ENCODE data around the gene SNX15.
"Not testable (repeated sequence)": the region's sequence is repeated elsewhere in the genome, so short reads cannot be mapped to it uniquely, and the experiment has no call there.

The SNX15 gene, protein sequence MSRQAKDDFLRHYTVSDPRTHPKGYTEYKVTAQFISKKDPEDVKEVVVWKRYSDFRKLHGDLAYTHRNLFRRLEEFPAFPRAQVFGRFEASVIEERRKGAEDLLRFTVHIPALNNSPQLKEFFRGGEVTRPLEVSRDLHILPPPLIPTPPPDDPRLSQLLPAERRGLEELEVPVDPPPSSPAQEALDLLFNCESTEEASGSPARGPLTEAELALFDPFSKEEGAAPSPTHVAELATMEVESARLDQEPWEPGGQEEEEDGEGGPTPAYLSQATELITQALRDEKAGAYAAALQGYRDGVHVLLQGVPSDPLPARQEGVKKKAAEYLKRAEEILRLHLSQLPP

DNA sequence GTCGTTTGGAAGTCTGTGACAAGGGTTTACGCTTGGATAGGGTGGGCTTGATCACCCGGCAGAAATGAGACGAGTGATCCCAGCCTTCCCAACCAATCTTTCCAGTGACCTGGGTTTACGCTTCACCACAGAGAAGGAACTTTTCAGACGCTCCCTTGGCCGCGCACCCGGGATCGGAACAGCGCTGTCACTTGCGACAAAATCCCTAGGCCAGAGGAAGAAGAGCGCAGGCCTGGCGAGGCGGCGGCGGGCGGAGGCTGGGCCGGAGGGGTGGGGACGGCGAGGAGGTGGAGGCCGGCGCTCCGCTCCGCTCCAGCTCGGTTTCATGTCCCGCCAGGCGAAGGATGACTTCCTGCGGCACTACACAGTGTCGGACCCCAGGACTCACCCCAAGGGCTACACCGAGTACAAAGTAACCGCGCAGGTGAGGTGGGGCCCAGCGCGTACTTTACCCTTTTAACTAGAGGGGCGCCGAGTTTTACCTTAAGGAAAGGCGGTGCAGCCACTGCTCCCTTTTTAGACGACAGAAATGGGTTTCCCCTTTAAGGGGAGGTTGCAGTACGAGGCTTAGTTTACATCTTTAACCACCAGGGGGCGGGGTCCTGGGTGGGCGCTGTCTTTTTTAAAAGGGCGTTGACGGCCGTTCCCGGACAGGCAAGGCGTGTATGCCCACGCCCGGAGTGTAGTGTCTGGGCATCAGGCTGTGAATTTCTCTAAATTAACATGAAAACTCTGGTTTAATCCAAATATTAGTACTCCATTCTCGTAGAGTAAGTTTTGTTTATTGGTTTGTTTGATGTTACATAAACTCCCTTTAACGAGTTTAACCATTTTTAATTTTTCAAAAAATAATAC lies at the start of gene SNX15:
Gene SNX15, plus strand, starts transcription at position 227 of the 855 bp plus-strand sequence. Its CDS starts 99 bp downstream, at position 326.
- peak; percentile 94 for DNase-seq (ENCODE audit: low spot score)

DNA sequence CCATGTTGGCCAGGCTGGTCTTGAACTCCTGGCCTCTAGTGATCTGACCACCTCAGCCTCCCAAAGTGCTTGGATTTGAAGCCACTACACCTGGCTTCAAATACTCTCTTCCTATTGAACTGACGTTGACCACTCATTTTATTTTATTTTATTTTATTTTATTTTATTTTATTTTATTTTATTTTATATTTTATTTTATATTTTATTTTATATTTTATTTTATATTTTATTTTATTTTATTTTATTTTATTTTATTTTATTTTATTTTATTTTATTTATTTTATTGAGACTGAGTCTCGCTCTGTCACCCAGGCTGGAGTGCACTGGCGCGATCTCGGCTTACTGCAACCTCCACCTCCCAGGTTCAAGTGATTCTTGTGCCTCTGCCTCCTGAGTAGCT lies 43.9 kb upstream of the SNX15 start:
- not testable (repeated sequence) for DNase-seq (ENCODE audit: low spot score)

DNA sequence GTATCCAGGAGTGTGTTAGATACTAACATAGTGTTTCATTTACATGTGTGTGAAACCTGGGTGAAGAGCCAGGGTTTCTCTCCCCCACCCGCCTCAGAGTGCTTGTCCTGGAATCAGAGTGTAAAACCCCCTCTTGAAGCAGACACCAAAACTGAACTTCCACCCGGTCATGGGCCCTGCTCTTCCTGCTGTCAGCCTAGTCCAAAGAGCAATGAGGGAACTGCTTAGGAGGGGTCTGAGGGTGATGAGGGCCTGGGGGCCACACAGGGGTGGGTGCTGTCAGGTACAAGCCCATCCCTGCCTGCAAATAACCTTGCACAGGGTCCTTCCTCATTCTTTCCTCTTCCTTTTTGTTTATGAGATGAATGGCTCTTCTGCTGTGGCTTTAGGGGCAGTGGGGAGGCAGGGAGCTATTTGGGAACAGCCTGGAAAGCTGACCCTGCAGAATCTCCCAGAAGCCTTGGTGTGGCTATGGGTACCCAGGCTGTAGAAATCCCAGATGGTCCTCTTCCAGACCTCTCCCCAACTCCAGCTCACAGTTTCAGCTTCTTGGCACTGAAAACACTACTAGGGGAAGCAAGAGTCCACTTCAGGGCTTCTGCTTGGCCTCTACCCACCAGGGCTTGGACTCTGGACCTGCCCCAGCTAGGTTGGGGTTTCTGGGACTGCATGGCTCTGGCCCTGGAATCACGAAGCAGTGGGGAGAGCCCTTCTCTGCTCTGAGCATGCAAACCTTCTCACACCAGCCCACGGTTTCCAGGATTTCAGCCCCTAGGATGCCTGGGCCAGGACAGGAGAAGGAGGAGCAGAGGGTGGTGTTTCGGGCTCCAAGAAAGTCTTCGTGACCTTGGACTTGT lies 39.0 kb upstream of the SNX15 start:
- no peak for DNase-seq (ENCODE audit: low spot score)

DNA sequence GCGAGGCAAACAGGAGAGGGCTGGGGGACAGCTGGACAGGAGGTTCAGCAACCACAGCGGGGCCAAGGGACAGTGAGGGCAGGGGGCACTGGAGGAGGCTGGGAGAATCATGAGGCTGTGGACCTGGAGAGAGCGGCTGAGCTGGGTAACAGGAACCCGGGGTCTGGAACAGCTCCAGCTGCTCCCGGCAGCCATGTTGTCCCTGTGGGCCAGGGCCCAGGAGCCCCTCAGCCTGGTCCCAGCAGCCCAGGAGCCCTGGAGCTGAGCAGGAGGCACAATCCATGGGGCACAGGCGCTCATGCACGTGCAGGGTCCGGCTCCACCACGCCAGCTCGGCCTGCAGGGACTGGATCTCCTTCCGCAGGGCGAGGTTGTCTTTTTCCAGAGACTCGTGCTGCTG lies 37.8 kb upstream of the SNX15 start:
- DNase-seq (ENCODE audit: low spot score) = no peak

DNA sequence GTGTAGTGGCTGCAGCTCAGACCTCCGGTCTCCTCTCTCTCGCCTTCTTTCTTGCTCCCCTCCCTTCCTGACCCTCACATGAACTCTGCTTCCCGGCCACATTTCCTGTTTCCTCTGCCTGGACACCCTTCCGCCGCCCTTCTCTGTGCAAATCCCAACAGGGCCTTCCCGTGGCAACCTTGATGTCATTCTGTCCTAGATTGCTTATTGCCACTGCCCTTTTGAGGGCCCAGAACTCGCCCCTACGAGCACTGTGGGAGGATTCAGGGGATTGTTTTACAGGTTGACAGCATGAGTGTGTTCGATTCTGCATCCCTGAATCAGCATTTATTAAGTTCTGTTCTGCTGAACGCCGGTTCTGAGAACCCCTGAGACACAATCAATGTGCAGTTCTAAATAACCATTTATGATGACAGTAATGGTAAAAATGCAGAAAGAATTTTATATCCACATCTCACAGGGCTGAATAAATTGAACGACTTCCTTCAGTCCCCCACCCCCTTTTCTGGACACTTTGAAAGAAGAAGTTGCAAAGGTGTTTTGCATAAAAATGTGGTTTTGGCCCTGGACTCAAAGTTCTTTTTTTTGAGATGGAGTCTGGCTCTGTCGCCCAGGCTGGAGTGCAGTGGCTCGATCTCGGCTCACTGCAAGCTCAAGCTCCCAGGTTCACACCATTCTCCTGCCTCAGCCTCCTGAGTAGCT lies 36.9 kb upstream of the SNX15 start:
- peak; percentile 25 for DNase-seq (ENCODE audit: low spot score)

DNA sequence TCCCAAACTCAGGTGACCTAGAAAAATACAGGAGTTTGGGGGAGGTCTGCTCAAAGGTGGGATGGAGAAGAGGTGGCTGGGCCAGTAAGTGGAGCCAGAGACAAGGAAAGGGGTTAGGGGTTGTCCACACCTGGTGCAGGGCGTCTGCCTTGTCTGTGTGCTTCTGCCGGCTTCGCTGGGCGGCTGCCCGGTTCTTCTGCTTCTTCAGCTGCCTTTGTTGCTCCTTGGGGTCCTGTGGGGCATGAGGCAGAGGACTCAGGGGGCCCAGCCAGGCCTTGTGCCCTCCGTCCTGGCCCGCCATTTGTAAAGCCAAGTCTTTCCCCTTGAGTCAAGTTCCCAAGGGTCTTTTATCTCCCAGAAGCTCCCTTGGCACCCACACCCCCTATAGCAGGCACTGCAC lies 32.9 kb upstream of the SNX15 start:
- no peak for DNase-seq (ENCODE audit: low spot score)

DNA sequence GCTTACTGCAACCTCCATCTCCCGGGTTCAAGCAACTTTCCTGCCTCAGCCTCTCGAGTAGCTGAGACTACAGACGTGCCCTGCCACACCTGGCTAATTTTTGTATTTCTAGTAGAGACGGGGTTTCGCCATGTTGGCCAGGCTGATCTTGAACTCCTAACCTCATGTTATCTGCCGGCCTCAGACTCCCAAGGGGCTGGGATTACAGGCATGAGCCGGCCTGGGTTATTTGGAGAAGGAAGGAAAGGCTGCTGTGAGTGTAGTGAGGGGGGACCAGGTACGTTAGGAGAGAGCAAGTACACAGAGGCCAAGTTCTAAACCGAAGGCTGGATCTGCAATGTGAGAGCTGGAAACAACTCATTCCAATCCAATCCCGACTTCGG lies 30.9 kb upstream of the SNX15 start:
- DNase-seq (ENCODE audit: low spot score) = no peak

DNA sequence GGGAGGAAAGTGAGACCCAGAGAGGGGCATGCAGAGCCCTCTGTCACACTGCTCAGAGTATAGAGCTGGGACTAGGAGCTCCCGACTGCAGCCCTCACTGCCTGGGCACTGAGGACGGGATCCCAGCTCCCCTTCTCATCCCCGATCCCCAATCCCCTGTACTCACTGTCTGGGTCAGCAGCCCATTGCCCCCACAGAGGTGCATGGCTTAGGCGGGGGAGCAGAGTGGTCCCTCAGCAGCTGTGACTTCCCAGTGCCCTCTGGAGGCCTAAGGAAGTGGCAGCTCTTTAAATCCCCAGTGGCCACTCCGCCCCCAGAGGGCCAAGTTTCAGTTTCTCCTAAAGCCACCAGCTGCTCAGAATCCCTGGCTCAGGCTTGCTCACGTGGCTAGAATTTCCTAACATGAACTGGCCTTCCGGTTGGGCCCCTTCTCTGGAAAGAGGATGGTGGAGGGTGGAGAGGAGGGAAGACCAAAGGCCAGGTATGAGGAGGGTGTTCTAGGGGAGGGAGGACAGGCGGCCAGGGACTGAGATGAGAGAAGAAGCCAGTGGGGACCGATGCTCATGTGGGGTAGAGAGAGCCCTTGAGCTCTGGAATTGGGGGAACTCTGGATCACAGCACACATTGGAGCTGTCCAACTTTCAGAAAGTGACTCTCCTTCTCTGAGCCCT lies 30.4 kb upstream of the SNX15 start, which contains the start of gene BATF2:
Gene BATF2, minus strand, starts transcription at position 262 of the 671 bp plus-strand sequence. Its CDS starts 57 bp downstream, at position 205.
- DNase-seq (ENCODE audit: low spot score) = peak; percentile 96

DNA sequence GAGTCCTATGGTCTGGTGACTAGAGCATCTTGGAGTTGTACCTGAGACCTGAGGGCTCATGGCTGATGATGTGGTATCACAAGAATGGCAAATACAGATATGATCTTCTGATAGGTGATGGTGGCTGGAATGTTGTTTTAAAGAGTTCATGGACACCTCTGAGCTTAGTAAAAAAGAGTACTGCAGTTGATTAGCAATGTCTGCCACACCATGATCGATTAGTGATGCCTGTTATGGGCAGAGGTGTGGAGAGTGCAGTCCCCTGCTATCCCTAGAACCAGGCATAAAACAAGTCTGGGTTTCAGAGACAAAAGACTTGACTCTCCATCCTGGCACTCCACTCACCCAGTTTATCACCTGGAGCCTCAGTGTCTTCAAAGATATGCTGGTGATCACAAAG lies 29.1 kb upstream of the SNX15 start:
- DNase-seq (ENCODE audit: low spot score) = no peak

DNA sequence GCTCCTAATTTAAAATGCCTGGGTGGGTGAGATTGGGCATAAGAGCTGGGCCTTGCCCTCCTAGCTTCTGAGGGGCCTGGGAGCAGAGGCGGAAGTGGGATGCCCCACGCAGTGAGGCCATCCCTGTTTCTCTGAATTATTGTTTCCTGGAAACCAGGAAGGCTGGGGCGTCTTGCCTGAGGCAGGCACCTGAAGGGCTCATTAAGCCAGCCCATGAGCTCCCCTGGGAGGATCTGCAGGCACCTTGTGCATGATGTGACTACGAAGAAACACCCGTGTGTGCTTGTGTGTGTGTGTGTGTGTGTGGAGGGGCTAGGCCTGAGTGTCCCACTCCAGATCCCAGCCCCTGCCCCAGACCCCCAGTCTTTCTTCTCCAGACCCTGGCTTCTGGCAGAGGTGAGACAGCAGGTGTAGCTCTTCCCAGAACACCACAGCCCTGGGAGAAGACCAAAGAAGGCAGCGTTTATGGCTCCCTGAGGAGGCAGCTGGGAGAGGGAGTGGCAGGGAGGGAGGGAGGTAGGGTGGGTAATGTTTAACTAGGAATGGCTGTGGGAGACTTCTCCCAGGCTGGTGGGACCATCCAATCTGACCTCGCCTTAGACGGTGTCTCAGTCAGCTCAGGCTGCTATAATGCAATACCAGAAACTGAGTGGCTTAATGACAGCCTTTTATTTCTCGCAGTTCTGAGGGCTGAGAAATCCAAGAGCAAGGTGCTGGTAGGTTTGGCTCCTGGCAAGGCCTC lies 28.4 kb upstream of the SNX15 start:
- no peak for DNase-seq (ENCODE audit: low spot score)

DNA sequence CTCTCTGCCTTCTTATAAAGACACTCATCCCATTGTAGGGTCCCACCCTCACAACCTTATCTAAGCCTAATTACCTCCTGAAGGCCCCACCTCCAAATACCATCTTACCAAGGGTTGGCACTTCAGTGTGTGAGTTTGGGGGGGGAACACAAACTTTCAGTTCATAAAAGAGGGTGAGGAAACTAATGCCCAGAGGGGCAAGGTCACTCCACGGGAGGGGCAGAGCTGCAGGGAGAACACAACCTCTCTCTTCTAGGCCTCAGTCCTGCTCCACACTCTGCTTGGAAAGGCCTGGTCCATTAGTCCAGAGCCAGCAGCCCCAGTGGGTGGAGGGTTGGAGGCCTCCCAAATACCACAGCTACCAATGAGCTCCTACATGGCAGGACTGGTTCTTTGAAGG lies 27.8 kb upstream of the SNX15 start:
- DNase-seq (ENCODE audit: low spot score) = no peak

DNA sequence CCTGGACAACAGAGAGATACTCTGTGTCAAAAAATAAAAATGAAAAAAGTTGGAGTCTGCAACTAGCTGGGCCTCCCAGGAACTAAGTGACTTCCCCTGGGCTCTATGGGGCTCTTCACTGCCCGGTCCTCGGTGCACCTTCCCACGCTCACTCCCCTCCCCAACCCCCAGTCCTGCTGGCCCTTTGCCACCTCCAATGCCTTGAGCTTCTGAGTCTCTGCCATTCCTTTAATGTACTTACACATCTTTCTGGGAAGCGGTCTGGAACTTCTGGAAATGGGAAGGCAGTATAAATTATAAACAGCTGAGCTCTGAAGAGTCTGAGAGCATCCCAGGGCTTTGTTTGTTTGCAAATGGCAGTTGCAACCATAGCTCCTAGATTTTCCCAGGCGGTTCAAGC lies 24.5 kb upstream of the SNX15 start:
- no peak for DNase-seq (ENCODE audit: low spot score)

DNA sequence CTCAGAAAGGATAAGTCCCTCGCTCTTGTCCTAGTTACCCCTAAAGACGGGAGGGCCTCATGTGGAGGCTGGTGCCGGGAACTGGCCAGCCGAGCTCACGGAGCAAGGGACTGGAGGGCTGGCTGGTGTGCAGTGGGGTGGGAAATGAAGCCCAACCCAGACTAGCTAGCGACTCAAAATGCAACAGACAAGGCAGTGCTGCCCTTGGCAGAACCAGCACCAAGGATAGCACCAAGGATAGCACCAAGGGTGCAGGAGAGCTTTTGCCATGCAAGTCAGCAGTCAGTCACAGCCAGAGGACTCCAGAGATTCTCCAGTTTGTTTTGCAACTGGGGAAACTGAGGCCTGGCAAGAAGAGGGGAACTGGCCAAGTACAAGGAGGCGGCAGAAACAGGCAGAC lies 24.0 kb upstream of the SNX15 start:
- DNase-seq (ENCODE audit: low spot score) = peak; percentile 45

DNA sequence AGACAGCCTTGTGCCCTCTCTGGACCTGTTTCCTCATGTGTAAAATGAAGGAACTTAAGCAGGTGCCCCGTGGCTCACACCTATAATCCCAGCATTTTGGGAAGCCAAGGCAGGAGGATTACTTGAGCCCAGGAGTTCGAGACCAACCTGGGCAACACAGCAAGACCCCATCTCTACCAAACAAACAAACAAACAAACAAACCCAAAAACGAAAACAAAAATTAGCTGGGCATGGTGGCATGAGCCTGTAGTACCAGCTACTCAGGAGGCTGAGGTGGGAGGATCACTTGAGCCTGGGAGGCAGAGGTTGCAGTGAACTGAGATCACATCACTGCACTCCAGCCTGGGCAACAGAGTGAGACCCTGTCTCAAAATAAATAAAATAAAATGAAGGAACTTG lies 23.3 kb upstream of the SNX15 start:
- DNase-seq (ENCODE audit: low spot score) = not testable (repeated sequence)

DNA sequence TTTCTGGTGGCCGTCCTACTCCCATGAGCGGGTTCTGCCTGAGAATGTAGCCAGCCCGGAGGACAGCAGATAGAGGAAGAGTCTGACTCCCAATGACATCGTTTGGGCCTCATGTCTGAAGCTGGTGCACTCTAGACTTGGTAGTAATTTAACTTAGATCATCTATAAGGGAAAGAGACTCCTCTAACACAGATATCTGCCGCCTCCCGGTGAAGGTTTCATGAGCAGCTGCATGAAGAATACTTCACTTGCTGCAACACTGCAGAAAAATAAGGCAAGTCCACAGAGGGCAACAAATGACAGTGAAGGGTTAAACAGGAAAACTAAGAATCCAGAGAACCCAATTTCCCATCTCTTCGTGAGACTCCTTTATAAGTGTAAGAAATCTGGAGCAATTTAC lies 19.2 kb upstream of the SNX15 start:
- no peak for DNase-seq (ENCODE audit: low spot score)

DNA sequence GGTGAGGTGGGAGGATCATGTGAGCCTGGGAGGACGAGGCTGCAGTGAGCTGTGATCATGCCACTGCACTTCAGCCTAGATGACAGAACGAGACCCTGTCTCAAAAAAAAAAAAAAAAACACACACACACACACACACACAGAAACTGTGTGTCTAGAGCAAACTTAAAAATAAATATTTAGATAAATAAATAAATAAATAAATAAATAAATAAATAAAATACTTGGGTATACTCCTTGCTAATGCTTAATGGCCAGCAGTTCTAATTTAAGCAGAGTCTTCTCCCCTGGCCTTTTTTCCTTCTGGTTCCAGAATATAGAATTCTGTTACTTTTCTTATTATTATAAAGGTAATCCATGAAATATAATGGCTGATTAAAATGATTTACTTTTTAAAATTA lies 18.4 kb upstream of the SNX15 start:
- DNase-seq (ENCODE audit: low spot score) = no peak

DNA sequence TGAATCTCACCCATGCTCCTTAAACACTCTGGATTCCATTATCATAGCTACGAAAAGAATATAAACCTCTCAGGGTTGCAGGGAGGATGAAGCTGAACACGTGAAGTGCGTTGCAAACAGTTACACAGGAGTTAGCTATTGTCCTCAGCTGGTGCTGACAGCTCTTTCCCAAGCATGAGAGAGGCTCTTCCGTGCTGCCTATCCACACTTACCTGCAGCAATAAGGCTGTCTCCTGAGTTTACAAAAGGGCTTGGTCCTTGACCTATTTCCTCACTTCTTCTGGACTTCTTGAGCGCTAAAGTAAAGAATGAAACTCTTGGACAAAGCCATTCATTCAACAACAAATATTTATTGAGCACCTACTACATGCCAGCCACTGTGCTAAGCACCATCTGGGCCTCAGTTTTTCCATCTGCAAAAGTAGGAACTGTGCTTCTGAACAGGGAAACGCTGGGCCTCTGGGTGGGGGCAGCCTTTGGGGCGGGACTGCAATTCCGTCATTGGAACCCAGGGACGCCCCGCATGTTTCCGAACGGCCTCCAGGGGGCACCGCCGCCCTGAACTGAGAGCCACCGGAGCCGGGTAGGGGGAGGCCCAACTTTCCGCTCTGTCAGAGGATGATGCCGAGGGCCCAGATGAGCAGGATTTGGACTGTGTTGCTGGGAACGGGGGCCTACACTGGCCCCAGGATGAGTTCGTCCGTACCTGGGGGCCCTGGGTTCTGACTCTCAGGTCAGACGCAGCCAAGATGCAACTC lies 13.9 kb upstream of the SNX15 start:
- peak; percentile 96 for DNase-seq (ENCODE audit: low spot score)

DNA sequence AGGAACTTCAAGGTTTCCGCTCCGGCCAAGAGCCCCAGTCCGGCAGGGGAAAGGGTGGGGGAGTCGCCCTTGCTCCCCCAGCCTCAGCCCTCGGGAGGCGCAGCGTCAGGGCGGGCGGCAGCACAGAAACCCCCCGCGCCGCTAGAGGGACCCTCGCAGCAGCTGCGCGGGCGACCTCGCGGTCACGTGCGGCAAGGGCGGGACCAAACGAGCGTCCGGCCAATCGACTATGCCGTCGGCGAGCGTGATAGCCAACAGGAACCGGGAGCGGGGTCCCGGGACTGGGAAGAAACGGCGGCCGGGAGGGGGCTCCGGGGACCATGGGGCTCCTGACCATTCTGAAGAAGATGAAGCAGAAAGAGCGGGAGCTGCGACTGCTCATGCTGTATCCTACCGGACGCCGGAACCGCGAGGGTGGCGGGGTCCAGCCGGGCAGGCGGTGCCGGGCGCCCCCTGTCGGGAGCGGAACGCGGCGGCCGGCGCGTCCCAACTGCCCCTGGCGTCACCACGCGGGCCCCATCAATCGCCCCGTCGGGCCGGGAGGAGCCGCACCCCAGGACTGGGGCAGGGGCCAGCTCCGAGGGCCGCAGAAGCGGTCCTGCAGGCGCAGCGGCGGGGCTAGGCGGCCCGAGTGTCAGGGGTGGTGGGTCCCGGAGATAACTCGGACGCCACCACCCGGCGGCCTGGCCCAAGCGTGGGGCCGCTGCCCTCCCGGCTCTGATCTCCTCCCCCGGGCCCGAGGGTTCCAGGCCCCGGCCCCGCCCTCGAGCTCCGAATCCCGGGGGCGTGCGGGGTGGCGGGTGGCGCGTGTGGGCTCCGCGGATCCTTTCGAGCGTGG lies 13.1 kb upstream of the SNX15 start, which contains the start of gene ARL2:
Gene ARL2, plus strand, starts transcription at position 273 of the 838 bp plus-strand sequence. Its CDS starts 48 bp downstream, at position 321.
- peak; percentile 96 for DNase-seq (ENCODE audit: low spot score)
